ENCODE measurements around the gene MOB4. TPM values are rescaled to one million over a fixed set of nuclear protein-coding genes. Genes with fewer than 3 reads are reported as not detected.

Gene MOB4
- total and polyA plus RNA-seq, 2 donors (not counting 1 experiment from before 2014, with no cell fraction given): 12.6 to 20.8 TPM

DNA sequence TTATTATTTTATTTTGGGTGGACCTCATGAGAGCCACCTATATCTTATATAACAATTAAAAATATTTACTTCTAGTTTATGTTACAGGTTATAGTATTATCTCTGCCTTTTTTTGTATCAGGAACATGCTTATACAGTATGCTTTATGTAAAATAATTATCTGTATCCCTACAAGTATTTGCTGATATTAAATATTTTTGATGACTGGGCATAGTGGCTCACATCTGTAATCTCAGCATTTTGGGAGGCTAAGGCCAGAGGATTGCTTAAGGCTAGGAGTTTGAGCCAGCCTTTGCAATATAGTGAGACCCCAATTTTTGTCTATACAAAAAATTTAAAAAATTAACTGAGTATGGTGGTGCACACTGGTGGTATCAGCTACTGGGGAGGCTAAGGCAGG is 39.6 kb downstream of the MOB4 start:
- ChIA-PET CTCF (no interaction called here), POLR2A (no interaction called here)
- intact Hi-C loops (cut with micrococcal nuclease): no loop called here
- H3K4me3 Mint-ChIP-seq: no peak overlapping the region
- H4K20me1 ChIP-seq (ENCODE audit: control insufficient read depth, insufficient read depth, low read length, poor library complexity, severe bottlenecking): no peaks in the 10 kb centered on the region
- no peak for ATAC-seq (ENCODE audit: low read depth)
- H3K4me2 ChIP-seq (replicated peaks; ENCODE audit: low read depth, low read length, poor library complexity, severe bottlenecking): no peak overlapping the region
- peaks cover 2 to 17% of the 10 kb centered on the region in 2 experiments for H3K36me3 ChIP-seq (replicated peaks in 1 of 2; ENCODE audit: control extremely low read depth in 1 of 2, control insufficient read depth in 1 of 2, extremely low read depth in 1 of 2, insufficient read depth in 2 of 2, low read length in 1 of 2)
- no peak overlapping the region for H3K4me3 ChIP-seq (ENCODE audit: control extremely low read depth in 1 of 5, extremely low read depth in 1 of 5, insufficient read depth in 1 of 5, low read depth in 2 of 5, low read length in 4 of 5)
- no peaks in the 10 kb centered on the region for H3K9me3 ChIP-seq (ENCODE audit: control extremely low read depth in 1 of 3, control insufficient read depth in 2 of 3, insufficient read depth in 1 of 3, low read length in 2 of 3)
- no peak overlapping the region for H3K27ac Mint-ChIP-seq
- no peaks in the 10 kb centered on the region for H3K9me3 Mint-ChIP-seq (ENCODE audit: insufficient read depth)
- H3K27me3 Mint-ChIP-seq: no peaks in the 10 kb centered on the region
- H3K27me3 ChIP-seq (replicated peaks in 1 of 4; ENCODE audit: control extremely low read depth in 1 of 4, control insufficient read depth in 3 of 4, insufficient read depth in 4 of 4, low read length in 3 of 4): no peaks in the 10 kb centered on the region
- no peaks in the 10 kb centered on the region for H3K4me1 ChIP-seq (ENCODE audit: control insufficient read depth in 2 of 2, insufficient read depth in 2 of 2, low read length in 2 of 2)
- no peak for TF ChIP-seq EZH2 (IDR thresholded peaks at IDR 0.05; ENCODE audit: borderline replicate concordance, insufficient read depth, low read depth, low read length, poor library complexity, severe bottlenecking)
- TF ChIP-seq, protein P1, sequence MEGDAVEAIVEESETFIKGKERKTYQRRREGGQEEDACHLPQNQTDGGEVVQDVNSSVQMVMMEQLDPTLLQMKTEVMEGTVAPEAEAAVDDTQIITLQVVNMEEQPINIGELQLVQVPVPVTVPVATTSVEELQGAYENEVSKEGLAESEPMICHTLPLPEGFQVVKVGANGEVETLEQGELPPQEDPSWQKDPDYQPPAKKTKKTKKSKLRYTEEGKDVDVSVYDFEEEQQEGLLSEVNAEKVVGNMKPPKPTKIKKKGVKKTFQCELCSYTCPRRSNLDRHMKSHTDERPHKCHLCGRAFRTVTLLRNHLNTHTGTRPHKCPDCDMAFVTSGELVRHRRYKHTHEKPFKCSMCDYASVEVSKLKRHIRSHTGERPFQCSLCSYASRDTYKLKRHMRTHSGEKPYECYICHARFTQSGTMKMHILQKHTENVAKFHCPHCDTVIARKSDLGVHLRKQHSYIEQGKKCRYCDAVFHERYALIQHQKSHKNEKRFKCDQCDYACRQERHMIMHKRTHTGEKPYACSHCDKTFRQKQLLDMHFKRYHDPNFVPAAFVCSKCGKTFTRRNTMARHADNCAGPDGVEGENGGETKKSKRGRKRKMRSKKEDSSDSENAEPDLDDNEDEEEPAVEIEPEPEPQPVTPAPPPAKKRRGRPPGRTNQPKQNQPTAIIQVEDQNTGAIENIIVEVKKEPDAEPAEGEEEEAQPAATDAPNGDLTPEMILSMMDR (IDR thresholded peaks at IDR 0.05): no peak
- no peak overlapping the region for H3K9ac ChIP-seq (ENCODE audit: low read length)
- H3K4me1 Mint-ChIP-seq: no peaks in the 10 kb centered on the region
- H3K27ac ChIP-seq (ENCODE audit: low read length in 2 of 2): no peak overlapping the region
- no peaks in the 10 kb centered on the region for H3K79me2 ChIP-seq (ENCODE audit: control insufficient read depth, insufficient read depth, low read length)
- no peak overlapping the region for H2AFZ ChIP-seq (ENCODE audit: insufficient read depth, low read depth, low read length, poor library complexity, severe bottlenecking)
- no peak for DNase-seq

DNA sequence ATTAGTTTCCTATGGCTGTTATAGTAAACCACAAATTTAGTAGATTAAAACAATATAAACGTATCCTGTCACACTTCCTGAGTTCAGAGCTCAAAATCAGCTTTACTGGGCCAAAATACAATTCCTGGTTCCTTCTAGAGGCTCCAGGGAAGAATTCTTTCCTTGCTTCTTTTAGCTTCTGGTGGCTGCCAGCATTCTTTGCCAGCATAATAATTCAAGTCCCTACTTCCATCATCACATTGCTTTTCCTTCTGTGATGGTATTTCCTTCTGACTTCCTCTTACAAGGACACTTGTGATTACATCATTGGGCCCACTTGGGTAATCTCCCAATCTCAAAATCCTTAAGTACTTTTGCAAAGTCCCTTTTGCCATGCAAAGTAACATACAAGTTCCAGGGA is 40.6 kb downstream of the MOB4 start:
- DNase-seq (no peak), ATAC-seq (ENCODE audit: low read depth) (no peak)
- Mint-ChIP-seq H3K9me3 (ENCODE audit: insufficient read depth) (no peaks in the 10 kb centered on the region), H3K27ac (peak overlapping the region; percentile 3), H3K4me3 (no peak overlapping the region), H3K4me1 (no peaks in the 10 kb centered on the region), H3K27me3 (no peaks in the 10 kb centered on the region)
- POLR2A ChIA-PET: interaction anchor here (0.6 kb wide), 1 partner anchor 83 kb away, joined by 6 read pairs; no protein-coding TSS in a partner anchor
- CTCF ChIA-PET: no interaction called here
- no peak overlapping the region for H3K4me2 ChIP-seq (replicated peaks; ENCODE audit: low read depth, low read length, poor library complexity, severe bottlenecking)
- H3K36me3 ChIP-seq (replicated peaks in 1 of 2; ENCODE audit: control extremely low read depth in 1 of 2, control insufficient read depth in 1 of 2, extremely low read depth in 1 of 2, insufficient read depth in 2 of 2, low read length in 1 of 2): peaks cover 2 to 17% of the 10 kb centered on the region in 2 experiments
- H3K27me3 ChIP-seq (replicated peaks in 1 of 4; ENCODE audit: control extremely low read depth in 1 of 4, control insufficient read depth in 3 of 4, insufficient read depth in 4 of 4, low read length in 3 of 4): no peaks in the 10 kb centered on the region
- intact Hi-C loops (cut with micrococcal nuclease): no loop called here
- no peak overlapping the region for H3K27ac ChIP-seq (ENCODE audit: low read length in 2 of 2)
- no peak overlapping the region for H2AFZ ChIP-seq (ENCODE audit: insufficient read depth, low read depth, low read length, poor library complexity, severe bottlenecking)
- no peaks in the 10 kb centered on the region for H3K9me3 ChIP-seq (ENCODE audit: control extremely low read depth in 1 of 3, control insufficient read depth in 2 of 3, insufficient read depth in 1 of 3, low read length in 2 of 3)
- TF ChIP-seq EZH2 (IDR thresholded peaks at IDR 0.05; ENCODE audit: borderline replicate concordance, insufficient read depth, low read depth, low read length, poor library complexity, severe bottlenecking): no peak
- TF ChIP-seq, protein P1 (IDR thresholded peaks at IDR 0.05): no peak
- H3K9ac ChIP-seq (ENCODE audit: low read length): no peak overlapping the region
- WGBS (ENCODE audit: insufficient coverage): no CpG with 5 or more reads among the region's 1 CpG
- H3K79me2 ChIP-seq (ENCODE audit: control insufficient read depth, insufficient read depth, low read length): no peaks in the 10 kb centered on the region
- H4K20me1 ChIP-seq (ENCODE audit: control insufficient read depth, insufficient read depth, low read length, poor library complexity, severe bottlenecking): no peaks in the 10 kb centered on the region
- H3K4me3 ChIP-seq (ENCODE audit: control extremely low read depth in 1 of 5, extremely low read depth in 1 of 5, insufficient read depth in 1 of 5, low read depth in 2 of 5, low read length in 4 of 5): no peak overlapping the region
- H3K4me1 ChIP-seq (ENCODE audit: control insufficient read depth in 2 of 2, insufficient read depth in 2 of 2, low read length in 2 of 2): no peaks in the 10 kb centered on the region
